GM15510 (cell line): Measurements from ENCODE around the gene NCAPD3.

Source experiments
- POLR2A ChIP-seq: IDR thresholded peaks from 3 replicates; pipeline ENCODE4 v1.6.1; 2011; ENCODE audit warnings: borderline replicate concordance; ENCODE audit not compliant: insufficient read length; ENCODE audit errors: extremely low read depth

Gene NCAPD3

DNA sequence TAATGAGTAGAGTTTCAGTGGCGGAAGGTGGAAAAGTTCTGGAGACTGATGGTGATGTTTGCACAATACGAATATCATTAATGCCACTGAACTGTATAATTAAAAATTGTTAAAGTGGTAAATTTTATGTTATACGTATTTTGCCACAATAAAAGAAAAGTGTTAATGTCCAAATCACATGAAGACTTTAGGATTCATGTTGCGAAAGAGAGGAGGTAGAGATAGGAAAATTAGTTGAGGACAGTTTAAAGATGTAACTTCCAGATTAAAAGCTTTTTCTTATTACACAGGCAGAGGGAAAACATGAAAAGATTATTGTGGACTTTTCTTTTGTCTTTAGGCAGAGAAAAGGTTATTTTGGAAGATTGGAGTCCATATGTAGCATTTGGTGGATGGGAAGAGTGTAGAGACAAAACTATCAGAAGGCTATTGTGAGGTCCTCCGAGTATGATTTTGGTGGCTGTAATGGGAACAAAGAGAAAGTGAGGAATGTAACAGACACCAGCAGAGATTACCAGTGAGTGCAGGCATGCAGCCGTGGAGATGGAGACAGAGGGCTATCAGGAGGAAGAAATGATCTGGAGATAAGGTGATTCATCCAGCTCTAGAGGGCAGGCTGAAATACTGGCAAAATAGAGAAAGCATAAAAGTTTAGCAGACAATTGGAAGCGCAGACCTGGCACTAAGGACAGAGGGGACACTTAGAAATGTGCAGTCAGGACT lies 13.2 kb upstream of the NCAPD3 start:
- no peak for TF ChIP-seq POLR2A

DNA sequence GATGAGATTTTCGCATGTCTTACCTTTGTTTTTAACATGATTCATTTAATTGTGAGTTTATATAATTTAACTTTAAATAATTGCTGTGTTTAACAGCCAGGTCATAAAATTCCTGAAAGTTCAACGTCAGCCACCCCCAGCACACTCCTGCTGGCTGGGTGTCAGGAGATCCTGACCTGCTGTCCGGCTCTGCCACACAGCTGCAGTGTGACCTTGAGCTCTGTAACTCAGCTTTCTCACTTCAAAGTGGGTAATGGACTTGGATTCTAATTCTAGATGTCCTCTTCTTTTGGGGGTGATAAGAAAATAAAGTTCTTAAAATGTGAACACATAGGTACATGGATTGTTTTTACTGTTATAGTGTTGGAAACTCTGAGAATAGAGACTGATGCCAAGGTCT lies 11.6 kb upstream of the NCAPD3 start:
- TF ChIP-seq POLR2A: no peak

- TF ChIP-seq POLR2A: no peak
These were observed 10.0 kb upstream of the NCAPD3 start for GRCh38 chr11:134233729-134234179.

DNA sequence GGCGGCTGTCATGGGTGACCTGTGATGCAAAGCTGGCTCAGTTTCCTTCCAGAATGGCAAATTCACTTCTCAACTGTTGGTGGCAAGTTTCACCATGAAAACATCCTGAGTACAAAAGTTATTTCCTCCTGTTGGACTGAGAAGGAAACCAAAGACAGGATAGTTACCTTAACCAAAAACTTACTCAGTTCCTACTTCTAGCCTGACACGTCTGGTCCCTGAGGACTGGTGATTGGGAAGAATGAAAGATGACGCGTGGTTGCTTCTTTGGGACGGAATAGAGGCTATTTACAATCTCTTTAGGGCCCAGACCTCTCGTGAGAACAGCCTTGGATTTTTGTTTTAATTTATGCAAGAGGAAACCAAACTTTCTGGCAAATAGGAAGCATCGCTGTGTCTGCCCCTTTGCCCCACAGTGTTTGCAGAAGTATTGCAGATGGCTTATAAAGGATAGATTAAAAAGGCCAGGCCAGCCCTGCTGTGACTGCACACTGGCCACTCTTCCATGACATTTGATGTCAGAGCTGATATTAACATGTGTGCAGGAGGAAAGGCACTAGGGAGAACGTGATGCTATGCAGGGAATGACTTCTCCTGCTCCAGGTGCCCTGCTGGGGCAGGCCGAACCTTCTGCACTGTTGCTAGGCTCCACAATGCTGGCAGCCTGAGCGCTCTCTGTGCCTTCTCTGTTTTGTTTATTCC lies 8.3 kb upstream of the NCAPD3 start:
- TF ChIP-seq POLR2A: no peak

DNA sequence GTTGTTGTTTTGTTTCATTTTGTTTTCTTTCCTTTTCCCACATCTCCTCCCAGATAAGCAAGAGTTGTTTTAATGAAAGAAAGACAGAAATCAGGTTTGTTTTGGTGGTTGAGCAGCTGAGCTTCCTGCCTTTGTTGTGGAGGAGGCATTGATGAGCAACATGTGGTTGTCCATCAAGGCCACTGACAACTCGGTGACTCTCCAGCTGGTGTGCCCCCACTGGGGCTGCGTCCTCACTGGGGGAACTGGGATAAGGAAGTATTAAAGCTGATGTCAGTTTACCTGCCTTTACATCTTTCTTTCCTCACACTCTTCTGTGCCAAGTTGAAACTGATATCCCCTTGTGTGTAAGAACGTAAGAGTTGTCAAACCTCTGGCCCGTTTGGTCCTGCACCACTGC lies 6.6 kb upstream of the NCAPD3 start:
- TF ChIP-seq POLR2A: no peak

GRCh38 chr11:134229126-134229790 lies 5.5 kb upstream of the NCAPD3 start:
- TF ChIP-seq POLR2A: no peak

GRCh38 chr11:134228625-134229024 lies 4.9 kb upstream of the NCAPD3 start:
- TF ChIP-seq POLR2A: no peak

- TF ChIP-seq POLR2A: no peak
These were observed 3.1 kb upstream of the NCAPD3 start for GRCh38 chr11:134226806-134227325.

DNA sequence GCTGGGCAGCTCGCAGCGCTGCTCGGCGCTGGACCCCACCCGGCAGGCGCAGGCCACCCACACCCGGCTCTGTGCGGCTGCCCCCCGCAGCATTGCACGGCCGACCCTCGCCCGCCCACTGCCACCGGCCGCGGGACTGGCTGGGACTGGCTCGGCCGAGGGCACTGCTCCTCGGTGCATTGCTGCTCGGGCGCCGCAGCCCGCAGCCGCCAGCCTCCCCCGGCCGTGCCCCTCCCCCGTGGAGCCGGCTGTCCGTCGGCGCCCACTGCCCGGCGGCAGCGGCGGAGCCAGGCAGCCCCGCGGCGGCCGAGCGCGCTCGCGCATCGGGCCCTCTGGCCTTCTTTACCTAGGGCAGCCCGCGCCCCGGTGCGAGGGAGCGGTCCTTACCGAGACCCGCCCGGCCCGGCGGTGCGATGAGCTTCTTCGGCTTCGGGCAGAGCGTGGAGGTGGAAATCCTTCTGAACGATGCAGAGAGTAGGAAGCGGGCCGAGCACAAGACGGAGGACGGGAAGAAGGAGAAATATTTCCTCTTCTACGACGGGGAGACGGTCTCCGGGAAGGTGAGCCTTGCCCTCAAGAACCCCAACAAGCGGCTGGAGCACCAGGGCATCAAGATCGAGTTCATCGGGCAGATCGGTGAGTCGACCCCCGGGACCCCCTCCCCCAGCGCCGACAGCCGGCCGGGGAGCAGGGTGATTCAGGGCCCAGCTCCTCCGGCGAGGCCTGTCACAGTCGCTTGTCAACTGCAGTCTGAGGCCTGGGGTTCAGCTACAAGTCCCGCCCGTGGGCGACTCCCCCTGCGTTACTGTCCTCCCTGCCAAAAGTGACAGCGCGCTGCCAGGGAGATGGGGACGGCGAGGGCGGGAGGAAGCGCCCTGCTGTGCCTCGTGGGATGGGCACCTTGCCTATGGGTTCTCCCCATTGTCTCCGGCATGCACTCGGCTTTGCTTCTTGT lies 1.2 kb upstream of the NCAPD3 start:
- peak; percentile 64 for TF ChIP-seq POLR2A

GRCh38 chr11:134223121-134223520 lies 646 bp downstream of the NCAPD3 start:
- TF ChIP-seq POLR2A: no peak

DNA sequence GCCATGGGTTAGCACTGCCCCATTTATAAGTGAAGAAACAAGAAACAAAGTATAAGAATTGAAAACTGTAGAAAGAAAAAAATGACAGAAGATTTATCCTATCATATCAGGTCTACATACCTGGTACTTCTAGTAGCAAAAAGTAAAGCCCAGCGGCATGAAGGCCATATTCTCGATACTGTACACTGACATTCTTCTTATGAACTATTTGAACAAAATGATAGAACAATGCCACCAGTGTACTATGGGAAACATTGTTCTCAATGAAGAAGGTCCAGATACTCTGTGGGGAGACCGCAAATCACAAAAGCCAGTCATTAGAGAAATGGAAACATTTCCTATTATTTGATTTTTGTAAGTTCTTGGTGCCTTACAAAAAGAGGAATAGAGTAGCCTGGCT lies 7.0 kb downstream of the NCAPD3 start:
- no peak for TF ChIP-seq POLR2A

- no peak for TF ChIP-seq POLR2A
These were observed 7.9 kb downstream of the NCAPD3 start for GRCh38 chr11:134215836-134216235.

- TF ChIP-seq POLR2A: no peak
These were observed 16.1 kb downstream of the NCAPD3 start for GRCh38 chr11:134207538-134208239.

DNA sequence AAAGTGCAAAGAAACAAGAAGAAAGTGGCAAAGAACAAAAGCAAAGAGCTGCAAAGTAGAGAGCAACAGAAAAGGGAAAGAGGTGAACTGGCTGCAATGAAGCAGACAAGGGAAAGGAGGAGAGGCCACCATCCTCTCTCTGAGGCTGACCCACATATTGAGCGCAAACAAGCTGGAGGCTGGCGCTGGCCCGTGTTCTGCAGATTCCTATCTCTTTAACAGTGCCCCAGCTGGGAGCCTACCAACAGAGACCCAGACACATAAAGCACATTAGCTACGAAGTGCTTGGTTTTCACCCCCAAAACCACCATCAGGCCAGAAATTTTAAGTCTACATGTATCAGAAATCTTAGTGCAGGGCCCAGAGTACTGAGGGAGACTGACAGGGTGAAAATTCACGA lies 17.6 kb downstream of the NCAPD3 start:
- TF ChIP-seq POLR2A: no peak

- TF ChIP-seq POLR2A: no peak
These were observed 18.0 kb downstream of the NCAPD3 start for GRCh38 chr11:134205729-134206128.

- no peak for TF ChIP-seq POLR2A
These were observed 21.1 kb downstream of the NCAPD3 start for GRCh38 chr11:134202661-134203060.
